ENCODE measurements around the gene PPP1R26. TPM values are rescaled to one million over a fixed set of nuclear protein-coding genes. Genes with fewer than 3 reads are reported as not detected.

The PPP1R26 gene
- total RNA-seq (2022; extraction: Qiagen RNA extraction), result 13.0 to 20.2 TPM (median 18.7 TPM) in 5 replicates

GRCh38 chr9:135479469-135480052, at the start of gene PPP1R26:
TSS of gene PPP1R26 (plus strand) at chr9:135479782. CDS start at chr9:135484511, 4,729 bp downstream.

GRCh38 chr9:135500525-135501260, 21.1 kb downstream of the PPP1R26 start, which contains the start of gene MRPS2:
TSS of gene MRPS2 (plus strand) at chr9:135500682. CDS start at chr9:135500711, 29 bp downstream.

GRCh38 chr9:135520916-135521607, 41.5 kb downstream of the PPP1R26 start, which contains the start of gene LCN1:
TSS of gene LCN1 (plus strand) at chr9:135521440. CDS start at chr9:135521498, 58 bp downstream.

Other genes starting within 250 kb of the PPP1R26 start
- 110 to 136 TPM (median 129 TPM) in 5 replicates for gene MRPS2, start 20.9 kb downstream of the PPP1R26 start, total RNA-seq (2022; extraction: Qiagen RNA extraction)
- gene LCN1, start 41.7 kb downstream of the PPP1R26 start, total RNA-seq (2022; extraction: Qiagen RNA extraction), result not detected in 5 replicates
- gene OBP2A, start 66.3 kb downstream of the PPP1R26 start, total RNA-seq (2022; extraction: Qiagen RNA extraction), result not detected in 5 replicates
- 0.25 to 0.45 TPM (median 0.34 TPM) in 4 of 5 replicates, not detected in the other for gene PAEP, start 82.0 kb downstream of the PPP1R26 start, total RNA-seq (2022; extraction: Qiagen RNA extraction)
- gene GLT6D1, start 159.8 kb downstream of the PPP1R26 start, total RNA-seq (2022; extraction: Qiagen RNA extraction), result not detected in 5 replicates
- gene LCN9, start 183.5 kb downstream of the PPP1R26 start, total RNA-seq (2022; extraction: Qiagen RNA extraction), result not detected in 5 replicates
- gene SOHLH1, start 219.7 kb downstream of the PPP1R26 start, total RNA-seq (2022; extraction: Qiagen RNA extraction), result not detected in 5 replicates
- 0.03 to 0.05 TPM in 2 of 5 replicates, not detected in the others for gene KCNT1, start 222.4 kb downstream of the PPP1R26 start, total RNA-seq (2022; extraction: Qiagen RNA extraction)

All from A549 treated with Mapracorat at 1 μM for 4 hours (cell line).